Activated CD8-positive, alpha-beta memory T cell treated with anti-CD3 and anti-CD28 coated beads for 24 hours (primary cell): ENCODE measurements around the gene CIDEA.

Experiments
- DNase-seq: peaks from one replicate; pipeline ENCODE4 v3.0.0-alpha.2; 2020

Gene CIDEA

DNA sequence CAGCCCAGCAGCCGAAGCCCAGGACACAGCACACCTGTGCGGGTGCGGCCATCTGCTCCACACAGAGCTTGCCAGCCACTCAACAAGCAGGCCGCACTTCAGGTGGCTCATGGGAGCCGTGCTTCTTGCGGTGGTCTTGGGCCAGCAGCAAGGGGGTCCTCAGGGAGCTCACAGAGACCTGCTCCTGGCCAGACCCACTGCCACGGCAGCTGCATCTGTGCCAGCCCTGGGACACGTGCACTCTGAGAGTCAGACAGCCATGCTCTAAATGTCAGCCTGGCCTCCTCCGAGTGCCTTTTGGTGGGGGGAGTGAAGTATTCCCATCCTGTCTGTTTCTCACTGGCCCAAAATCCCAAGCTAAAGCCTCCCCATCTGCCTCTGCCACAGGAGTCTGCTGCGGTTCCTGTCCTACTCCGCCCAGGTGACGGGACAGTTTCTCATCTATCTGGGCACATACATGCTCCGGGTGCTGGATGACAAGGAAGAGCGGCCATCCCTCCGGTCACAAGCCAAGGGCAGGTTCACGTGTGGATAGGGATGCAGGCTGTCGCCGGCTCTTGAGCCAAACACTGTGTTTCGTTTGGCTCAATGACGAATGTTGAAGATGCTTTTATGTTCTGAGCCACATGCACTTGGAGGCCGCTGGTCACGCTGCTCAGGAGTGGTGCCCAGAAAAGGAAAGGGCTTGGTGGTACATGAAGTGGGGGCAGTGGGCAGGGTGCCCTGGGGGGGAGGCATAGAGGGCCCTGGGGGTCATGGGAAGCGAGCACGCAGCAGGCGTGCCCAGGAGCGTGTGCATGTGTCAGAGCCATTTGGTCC is 22.8 kb downstream of the CIDEA start:
- no peak for DNase-seq

DNA sequence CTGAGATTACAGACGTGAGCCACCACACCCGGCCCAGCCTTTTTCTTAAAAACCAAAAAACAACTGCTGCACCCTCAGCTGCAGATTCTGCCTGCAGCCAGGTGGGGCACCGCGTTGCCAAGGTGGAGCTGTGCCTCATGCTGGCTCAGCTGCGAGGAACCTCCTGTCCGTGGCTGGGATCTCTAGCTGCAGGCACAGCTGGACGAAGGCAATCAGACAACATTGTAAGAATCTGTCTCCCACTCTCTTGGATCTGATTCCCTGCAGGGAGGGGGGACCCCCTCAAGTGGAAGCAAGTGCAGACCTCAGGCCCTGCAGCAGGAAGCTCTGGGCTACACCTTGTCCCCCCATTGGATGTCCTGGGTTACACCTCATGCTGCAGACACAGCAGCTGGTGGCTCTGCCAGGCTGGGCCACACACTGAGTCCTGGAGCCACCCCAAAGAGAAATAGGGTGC is 24.1 kb downstream of the CIDEA start:
- DNase-seq: no peak

- no peak for DNase-seq
These were observed 24.9 kb downstream of the CIDEA start for GRCh38 chr18:12278741-12279682.

DNA sequence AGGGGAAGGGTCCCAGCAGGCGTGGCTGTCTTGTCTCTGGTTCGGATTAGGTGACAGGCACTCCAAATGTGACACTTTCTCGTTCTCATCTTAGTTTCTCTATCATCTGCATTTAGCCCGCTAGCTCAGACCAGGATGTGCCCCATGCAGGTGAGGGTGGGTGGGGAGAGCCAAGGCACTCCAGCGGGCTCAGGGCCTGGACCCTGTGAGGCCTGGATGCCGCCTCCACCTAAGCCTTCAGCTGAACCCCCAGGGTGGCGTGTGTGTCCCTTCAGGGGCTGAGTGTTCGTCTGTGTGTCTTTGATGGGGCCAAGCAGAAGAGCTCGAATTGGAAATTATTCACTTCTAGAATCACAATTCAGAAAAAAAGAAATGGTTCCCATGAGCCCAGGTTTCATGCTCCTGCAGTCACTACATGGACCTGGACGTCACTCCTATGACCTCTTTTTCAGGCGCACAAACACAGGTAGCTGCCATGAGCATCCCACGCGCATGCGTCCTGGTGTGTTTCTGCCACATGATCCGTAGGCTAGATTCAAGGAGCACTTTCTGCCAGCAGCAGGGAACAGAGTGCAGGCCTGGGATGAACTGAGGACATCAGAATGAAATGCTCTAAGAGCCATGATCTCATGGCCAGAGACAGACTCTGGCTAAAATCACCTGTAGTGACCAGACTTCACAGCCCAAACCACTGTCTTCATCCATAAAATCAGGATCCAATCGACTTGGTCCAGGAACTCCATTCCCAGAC is 25.8 kb downstream of the CIDEA start:
- no peak for DNase-seq

DNA sequence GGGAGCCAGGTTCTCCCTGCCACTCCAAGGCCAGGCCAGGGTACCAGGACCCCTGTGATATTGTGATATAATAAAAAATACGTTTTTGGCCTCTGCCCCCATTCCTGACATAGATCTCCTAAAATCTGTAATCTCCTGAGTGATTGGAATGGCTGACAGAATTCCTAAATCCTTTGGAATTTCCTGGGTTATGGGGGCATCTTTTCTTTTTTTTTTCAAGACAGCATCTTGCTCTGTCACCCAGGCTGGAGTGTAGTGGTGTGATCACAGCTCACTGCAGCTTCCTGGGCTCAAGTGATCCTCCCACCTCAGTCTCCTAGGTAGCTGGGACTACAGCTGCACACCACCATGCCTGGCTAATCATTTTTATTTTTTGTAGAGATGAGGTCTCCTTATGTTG is 27.7 kb downstream of the CIDEA start:
- no peak for DNase-seq

DNA sequence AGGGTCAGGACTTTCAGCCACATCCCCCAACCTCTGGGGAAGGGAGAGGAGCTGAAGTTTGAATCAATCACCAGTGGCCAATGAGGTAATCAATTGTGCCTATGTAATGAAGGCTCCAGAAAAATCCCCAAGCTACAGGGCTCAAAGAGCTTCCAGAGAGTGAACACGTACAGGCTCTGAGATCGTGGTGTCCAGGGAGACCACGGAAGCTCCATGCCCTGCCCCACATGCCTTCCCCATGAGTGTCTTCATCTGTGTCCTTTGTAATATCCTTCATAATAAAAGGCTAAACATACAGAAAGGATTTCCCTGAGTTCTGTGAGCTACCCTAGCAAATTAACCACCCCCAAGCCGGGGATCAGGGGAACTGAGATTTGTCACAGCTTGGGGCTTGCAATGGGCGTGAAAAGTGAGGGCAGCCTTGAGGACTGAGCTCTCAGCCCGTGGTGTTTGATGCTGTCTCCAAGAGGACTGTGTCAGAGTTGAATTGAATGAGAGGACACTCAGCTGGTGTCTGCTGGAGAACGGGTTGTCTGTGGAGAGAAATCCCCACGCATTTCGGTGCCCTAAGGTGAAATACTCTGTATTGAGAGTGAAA is 28.4 kb downstream of the CIDEA start:
- no peak for DNase-seq

- DNase-seq: no peak
These were observed 29.1 kb downstream of the CIDEA start for GRCh38 chr18:12283256-12283655.

- no peak for DNase-seq
These were observed 29.5 kb downstream of the CIDEA start for GRCh38 chr18:12283666-12284065.

- no peak for DNase-seq
These were observed 33.0 kb downstream of the CIDEA start for GRCh38 chr18:12287131-12287681.

DNA sequence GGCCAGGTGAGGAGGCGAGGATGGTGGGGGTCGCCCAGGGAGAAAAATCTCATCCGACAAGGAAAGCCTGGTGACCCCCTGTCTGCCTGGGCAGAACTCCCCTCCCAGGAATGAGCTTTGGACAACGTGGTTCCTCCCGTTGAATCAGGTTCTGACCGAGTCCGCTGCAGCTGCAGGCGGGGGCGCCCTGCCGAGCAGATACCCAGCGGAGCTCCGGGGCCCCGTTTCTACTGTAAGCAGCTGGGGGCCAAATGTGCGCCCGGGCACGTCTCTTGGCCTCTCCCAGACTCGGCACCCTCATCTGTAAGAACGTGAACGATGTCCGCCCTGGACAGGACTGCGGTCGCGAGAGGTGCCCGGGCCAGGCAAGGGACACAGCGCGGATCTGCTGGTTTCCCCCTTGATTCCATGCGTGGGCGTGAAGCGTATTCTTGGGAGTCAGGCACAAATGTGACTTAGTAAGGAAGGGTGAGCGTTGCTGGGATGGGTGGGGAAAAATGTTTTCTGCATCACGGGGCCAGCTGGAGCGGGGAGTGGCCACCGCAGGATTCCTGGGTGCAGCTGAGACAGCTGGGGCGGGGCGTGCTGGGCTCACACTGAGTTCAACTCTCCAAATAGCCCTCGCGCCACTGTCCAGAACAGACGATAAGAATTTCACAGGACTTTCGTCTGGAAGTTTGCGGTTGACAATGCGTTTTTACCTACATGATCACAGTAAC is 33.7 kb downstream of the CIDEA start:
- no peak for DNase-seq

DNA sequence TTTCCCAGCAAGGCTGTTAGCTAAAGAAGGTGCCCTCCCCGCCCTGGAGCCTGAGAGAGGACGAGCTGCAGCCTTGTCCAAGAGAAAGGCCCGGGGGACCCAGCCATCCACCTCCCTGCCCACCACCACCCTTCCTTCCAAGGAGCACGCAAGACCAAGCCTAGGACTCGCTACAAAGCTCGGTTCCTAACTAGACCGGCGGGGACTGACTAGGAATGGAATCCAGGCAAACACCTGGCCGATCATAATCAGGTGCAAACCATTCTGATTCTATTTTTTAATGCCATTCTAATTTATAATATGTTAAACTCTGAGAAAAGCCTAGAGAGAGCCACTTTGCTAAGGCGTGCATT is 34.2 kb downstream of the CIDEA start:
- no peak for DNase-seq

- DNase-seq: no peak
These were observed 35.9 kb downstream of the CIDEA start for GRCh38 chr18:12290086-12290485.

GRCh38 chr18:12291161-12291560 is 37.0 kb downstream of the CIDEA start:
- no peak for DNase-seq

GRCh38 chr18:12291690-12292089 is 37.5 kb downstream of the CIDEA start:
- DNase-seq: no peak

DNA sequence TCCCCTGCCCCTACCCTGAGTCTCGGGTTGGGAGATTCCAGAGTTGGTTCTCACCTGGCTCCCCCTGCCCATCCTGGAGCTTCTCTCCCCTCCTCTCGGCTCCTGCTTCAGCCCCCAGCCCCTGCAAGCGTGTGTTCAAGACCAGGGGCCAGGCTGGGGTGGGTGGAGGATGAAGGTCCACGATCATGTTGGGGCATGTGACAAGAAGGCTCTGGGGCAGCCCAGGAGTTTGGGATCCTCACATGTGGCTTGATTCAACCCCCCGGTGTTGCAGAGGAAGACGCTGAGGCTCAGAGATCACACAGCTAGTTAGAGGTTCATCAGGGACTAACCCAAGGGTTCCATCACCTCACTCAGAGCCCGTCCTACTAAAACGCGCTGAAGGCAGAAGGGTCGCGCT is 39.7 kb downstream of the CIDEA start:
- DNase-seq: no peak

GRCh38 chr18:12295389-12296086 is 41.4 kb downstream of the CIDEA start:
- no peak for DNase-seq

DNA sequence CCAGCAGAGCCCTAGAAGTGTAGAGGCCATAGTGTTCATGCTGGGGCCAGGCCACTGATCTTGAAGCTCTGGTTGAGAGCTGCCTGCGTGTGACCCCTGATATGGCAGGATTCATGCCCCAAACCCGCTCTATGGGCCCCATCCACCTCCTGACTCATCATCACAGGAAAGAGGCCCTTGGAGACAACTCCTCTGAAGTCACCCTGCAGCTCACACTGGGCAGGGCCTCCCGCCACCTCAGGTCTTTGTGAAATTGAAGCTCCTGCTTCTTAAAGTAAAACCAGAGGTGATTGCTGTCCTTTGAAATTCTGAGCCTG is 41.9 kb downstream of the CIDEA start:
- no peak for DNase-seq

GRCh38 chr18:12296457-12296856 is 42.3 kb downstream of the CIDEA start:
- DNase-seq: no peak

- no peak for DNase-seq
These were observed 45.7 kb downstream of the CIDEA start for GRCh38 chr18:12299862-12300261.

DNA sequence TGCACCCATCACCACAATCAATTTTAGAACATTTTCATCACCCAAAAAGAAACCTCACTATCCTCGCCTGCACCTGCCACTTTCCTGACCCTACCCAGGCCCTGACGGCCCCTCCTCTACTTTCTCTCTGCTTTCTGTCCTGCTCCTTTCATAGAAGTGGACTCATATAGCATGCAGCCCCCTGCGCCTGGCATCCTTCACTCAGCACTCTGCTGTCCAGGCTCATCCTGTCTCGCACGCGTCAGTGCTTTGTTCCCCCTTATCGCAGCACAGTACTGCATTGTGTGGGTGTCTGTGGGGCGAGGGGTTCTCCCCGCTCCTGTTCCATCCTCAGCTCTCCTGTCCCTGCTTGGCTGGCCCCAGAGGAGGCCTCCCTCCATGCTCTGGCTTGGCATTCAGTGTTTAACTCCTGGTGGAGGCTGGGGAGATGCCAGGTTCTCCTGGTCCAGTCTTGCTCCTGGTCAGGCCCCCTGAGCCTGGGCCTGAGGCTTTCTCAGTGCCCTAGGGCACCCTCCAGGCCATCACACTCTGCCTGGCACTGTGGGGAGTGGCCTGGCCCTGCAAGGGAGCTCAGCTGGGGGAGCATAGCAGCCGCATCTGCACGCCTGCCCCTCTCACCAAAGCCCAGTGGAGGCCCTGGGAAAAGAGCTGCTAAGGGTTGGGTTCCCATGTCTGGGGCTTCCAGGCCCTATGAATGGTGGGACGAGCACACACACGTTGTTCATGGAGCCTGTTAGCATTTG is 47.3 kb downstream of the CIDEA start:
- DNase-seq: no peak
